ENCODE results near the gene CERS6.

The CERS6 gene

GRCh38 chr2:168698969-168699368 is 242.9 kb downstream of the CERS6 start:
- DNase-seq (ENCODE audit: low read depth, low spot score) = no peak

DNA sequence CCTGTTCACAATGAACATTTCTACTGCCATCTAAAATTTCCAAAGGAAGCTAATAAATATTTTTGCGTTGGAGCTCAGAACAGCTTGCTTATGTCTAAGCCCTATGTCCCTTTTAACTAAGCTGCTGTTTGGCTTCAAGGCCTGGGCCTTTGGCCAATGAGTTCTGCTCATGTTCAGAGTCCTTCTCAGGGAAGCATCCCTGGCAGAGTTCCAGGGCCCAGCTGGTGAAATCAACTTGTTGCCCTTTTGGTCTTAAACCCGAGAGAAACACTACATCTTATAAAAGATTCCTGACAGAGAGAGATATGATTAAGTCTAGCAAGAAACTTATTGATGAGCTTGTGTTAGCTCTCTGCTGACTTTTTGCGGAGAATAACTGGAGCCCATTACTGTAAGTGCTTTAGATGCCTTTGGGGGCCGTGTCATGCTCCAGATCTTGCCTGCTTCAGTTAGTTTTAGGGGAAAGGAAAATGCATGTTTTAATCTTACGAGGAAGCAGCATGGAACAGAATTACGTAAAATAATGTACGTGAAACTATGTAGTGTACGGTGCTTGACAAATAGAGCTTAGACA is 243.9 kb downstream of the CERS6 start:
- no peak for DNase-seq (ENCODE audit: low read depth, low spot score)

- no peak for DNase-seq (ENCODE audit: low read depth, low spot score)
Measured at GRCh38 chr2:168700615-168701245, 244.7 kb downstream of the CERS6 start.

DNA sequence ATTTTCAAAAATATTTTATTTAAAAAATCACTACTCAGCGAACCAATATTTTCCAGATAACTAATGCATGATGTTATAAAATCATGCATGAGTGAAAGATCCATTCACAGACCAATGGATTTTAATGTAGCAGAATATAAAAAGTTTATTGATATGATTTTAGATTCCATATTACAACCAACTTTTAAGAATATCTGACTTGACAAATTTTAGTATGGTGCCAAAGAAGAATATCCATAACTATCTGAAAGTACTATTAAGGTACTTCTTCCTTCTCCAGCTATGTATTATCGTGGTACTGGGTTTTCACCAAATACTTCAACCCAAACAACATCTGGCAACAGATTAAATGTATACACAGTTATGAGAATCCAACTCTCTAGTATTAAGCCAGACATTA is 246.5 kb downstream of the CERS6 start:
- DNase-seq (ENCODE audit: low read depth, low spot score) = no peak

DNA sequence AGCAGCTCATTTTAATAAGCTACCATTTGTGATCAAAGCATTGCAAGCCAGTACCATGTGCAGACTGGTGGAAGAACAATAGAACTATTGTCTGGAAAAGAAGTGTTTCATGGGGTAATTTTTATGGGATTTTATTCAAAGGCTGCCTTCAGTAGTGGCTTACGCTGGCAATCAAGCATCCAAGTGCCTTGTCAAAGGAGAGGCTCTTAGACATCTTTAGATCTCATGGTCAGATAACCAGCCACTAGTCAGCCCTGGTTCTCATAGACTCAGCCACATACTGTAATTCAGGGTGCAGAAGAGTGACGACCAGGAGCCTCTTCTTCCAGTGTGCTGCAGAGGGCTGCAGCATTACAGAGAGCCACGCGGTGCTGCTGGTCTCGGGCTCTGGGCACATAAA is 247.9 kb downstream of the CERS6 start:
- no peak for DNase-seq (ENCODE audit: low read depth, low spot score)

- no peak for DNase-seq (ENCODE audit: low read depth, low spot score)
Measured at GRCh38 chr2:168705534-168706470, 249.7 kb downstream of the CERS6 start.

GRCh38 chr2:168706806-168707205 is 250.7 kb downstream of the CERS6 start:
- no peak for DNase-seq (ENCODE audit: low read depth, low spot score)

DNA sequence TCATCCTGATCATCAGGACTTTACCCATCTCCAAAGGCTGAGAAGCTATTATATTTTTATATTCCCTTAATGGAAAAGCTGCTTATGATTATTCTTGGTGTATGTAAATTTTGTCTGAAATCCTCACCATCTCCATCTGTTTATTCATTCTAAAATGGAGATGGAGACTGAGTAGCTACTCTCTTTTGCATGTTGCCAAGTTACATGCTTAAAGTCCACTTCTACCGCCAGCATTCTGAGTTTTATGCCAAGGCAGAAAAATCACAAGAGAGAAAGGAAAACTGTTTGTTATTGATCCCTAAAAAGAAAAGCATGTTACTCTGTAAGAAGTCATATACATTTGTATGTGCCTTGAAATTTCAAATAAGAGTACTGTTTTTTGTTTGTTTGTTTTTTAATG is 252.0 kb downstream of the CERS6 start:
- no peak for DNase-seq (ENCODE audit: low read depth, low spot score)

DNA sequence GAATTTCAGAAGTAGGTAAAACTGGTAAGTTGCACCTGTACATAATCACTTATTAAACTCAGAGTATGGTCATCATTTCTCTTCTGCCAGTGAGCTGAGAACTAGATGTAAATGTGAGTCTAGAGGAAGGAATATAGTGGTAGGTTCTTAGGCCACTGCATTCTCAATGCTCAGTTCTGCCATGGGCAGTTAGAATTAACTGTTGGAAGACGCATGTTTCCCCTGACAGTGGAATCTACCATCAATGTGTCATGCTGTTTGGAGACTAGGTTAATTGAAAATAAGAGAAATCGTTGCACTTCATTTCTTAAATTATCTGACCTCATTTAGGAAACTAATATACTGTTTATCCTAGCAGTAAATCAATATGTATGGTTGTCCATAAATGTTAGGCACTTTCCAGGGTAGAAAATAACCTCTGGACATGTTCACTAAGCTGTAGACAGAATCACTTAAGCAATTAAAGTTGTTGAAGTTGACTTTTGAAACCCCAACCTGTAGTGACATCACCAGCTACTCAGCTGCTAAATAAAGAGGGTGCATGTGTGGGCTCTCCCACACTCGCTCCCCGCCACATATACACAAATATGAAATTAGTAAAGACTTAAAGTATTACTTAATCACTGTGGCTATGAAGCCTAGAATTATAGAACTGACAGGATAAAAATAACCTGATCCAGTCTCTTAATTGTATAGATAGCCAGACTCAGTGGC is 254.8 kb downstream of the CERS6 start:
- DNase-seq (ENCODE audit: low read depth, low spot score) = no peak

DNA sequence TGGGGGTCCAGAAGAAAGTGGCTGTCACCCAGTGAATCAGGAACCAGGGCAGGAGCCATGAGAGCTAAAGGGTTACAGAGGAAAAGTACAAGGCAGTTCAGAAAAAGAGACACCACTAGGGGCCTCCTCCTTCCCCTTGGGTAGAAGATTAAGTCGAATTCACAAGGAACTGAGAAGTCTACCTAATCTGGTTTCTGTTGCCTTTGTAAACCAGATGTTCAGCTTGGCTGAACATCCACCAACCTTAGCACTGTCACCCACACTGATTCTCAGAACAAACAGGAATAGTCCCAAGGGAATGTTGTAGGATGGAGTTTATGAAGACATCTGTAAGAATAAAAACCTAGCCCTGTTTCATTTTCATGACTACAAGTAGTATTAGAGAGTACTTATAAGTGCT is 256.0 kb downstream of the CERS6 start:
- DNase-seq (ENCODE audit: low read depth, low spot score) = no peak

- no peak for DNase-seq (ENCODE audit: low read depth, low spot score)
Measured at GRCh38 chr2:168713325-168713724, 257.3 kb downstream of the CERS6 start.

DNA sequence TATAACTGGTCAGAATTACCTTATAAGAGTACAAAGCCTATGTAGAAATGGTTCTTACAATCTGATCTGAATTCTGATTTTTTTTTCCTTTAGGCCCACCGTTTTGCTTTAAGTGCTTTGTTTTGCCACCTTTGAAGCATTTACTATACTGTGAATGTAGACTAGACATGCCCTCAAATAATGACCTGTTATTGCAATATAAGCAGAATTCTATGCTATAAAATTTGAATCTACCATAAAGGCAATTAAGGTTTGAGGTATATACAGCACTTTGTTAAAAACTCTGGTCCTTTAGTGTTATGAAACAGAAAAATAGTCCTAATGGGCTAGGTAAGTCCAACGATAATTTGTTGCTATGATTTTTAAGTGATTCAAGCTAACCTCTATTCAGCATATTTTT is 259.8 kb downstream of the CERS6 start:
- no peak for DNase-seq (ENCODE audit: low read depth, low spot score)

- no peak for DNase-seq (ENCODE audit: low read depth, low spot score)
Measured at GRCh38 chr2:168716839-168717238, 260.8 kb downstream of the CERS6 start.

- no peak for DNase-seq (ENCODE audit: low read depth, low spot score)
Measured at GRCh38 chr2:168717790-168718502, 261.9 kb downstream of the CERS6 start.

DNA sequence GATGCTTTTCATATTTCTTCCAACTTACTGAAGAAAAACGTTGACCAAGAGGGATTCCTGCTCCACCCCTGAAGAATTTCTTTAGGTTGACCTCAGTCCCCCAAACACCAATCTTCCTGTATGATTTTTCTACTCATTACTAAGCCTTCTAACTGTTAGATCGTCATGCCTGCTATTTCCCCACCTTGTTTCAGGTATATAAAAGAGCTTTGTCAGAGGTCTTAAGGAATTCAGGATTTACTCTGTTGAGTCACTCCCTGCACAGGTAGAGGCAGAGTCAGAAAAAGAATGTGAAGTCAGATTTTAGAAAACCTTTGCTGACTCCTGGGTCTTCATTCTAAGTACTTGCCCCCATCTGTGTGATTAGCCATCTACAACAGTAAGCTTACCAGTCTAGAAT is 262.6 kb downstream of the CERS6 start:
- no peak for DNase-seq (ENCODE audit: low read depth, low spot score)

DNA sequence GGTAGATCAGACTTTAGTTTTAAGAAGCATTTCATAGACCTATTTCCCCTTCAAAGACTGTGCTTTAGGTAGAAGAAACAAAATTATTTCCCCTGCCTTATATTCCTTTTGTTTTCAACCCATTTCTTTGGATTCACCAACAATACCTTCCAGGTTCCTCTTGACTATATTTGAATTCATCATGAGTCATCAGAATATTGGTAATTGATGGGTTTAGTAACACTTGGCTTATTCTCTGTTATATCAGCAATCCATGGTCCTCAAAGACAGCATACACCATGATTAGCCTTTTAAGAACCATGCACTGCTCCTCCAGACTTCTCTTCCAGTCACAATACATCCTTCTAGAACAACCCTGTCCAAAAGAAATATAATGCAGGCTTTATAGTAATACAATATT is 263.4 kb downstream of the CERS6 start:
- DNase-seq (ENCODE audit: low read depth, low spot score) = no peak

GRCh38 chr2:168722592-168722991 is 266.5 kb downstream of the CERS6 start:
- no peak for DNase-seq (ENCODE audit: low read depth, low spot score)

GRCh38 chr2:168723275-168723899 is 267.3 kb downstream of the CERS6 start:
- no peak for DNase-seq (ENCODE audit: low read depth, low spot score)

DNA sequence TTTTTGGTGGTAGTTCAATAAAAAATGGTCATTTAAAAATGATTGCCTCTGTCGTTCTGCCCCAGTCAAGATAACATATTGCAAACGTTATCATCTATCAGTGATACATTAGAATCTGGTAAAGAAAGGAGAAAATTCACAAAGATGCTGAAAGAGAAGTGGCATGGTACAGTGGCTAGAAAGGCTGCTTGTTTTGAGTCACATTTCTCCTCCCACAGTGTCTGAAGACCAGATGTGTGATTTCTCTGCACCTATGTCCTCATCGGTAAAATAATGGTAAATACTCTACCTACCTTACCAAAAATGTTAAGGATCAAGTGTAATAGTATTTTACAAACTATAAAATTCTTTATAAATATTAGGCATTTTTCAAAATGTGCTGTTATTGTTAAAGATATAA is 270.3 kb downstream of the CERS6 start:
- no peak for DNase-seq (ENCODE audit: low read depth, low spot score)

DNA sequence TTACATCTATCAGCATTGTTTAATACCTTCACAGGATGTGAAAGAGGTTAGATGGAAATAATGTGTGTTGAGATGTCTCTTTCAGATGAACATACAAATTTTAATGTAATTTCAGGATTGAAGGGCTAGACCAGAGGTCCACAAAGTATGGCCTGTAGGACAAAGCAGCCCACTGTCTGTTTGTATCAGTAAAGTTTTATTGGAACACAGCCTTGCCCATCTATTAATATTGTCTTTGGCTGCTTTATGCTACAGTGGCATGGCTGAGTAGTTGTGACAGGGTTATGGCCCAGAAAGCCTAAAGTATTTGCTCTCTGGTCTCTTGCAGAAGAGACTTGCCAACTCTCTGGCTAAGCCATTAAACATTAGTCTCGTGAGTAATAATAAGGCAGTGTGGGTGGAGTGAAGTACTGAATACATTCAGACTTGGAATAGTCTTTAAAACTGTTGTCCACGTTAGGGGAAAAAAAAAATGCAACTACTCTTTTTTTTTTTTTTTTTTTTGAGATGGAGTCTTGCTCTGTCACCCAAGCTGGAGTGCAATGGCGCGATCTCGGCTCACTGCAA is 271.9 kb downstream of the CERS6 start:
- DNase-seq (ENCODE audit: low read depth, low spot score) = no peak

DNA sequence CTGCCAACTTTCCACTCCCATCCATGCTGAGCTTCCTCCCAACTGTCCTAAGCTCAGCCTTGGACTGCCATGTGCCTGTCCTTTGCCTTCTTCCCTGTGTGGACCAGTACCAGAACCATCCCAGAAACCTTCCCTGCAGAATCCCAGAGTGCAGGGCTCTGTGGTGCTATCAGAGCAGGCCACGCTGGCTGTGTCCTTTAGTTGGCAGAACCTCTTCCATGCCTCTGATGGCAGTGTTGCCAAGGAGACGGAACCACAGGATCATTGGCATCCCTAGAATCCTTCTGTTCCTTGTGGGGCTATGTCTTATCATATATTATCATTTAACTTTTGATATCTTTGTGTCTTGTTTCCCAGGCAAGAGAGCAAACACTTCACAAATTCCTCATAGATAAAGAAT is 273.4 kb downstream of the CERS6 start:
- no peak for DNase-seq (ENCODE audit: low read depth, low spot score)
